EH (cell line): ENCODE measurements around the gene STXBP3.
A peak's percentile ranks its signal among the peaks of the same experiment; 100 is the strongest.
"Not testable (repeated sequence)": the region's sequence is repeated elsewhere in the genome, so short reads cannot be mapped to it uniquely, and the experiment has no call there.

Experiments used
- DNase-seq: peaks from one replicate; pipeline ENCODE4 v3.0.0-alpha.2; 2015; ENCODE audit warnings: low read depth

The STXBP3 gene

DNA sequence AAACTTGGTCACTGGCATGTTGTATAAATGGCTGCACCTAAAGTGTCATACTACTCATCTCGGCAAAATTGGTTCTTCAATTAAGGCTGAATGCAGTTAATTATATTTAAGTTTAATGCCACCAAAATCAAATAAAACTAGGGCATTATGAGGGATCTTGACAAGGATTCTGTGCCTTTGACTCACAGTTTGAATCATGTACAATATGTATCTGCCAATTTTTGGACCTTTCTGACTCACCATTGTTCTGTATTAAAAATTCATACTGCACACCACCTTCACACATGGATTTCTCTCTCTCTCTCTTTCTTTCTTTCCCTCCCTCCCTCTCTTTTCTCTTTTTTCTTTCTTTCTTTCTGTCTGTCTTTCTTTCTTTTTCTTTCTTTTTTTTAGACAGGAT, 14.1 kb upstream of the STXBP3 start:
- DNase-seq, result no peak

DNA sequence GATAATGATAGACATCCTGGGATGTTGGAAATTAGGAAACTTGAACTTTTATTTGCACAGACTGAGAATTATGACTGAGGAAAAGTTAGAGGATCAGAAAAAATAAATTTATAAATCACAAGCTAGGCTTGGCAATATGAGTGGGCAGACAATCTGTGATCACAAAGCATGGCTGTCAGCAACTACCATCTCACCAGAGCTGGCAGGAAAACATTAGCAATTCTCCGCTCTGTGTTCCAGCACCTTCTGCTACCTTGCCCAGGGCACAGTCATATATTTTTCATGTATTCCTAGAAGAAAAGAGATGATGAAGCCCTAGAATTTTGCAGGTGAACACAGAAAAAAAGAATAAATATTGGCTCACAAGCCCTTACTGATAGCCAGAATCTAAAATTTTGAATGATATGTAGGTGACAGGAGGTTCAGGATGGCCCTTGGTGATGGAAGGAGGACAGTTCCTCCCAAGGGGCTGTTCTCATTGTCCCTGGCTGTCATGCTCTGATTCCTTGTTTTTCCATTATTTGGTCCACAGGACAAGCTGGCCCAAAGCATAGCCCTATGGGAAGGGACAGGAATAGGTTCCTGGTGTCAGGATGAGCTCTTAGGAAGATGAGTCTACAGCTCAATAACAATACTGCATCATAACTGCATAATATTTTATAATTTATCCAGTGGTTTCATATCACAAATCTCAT, 12.2 kb upstream of the STXBP3 start:
- no peak for DNase-seq

DNA sequence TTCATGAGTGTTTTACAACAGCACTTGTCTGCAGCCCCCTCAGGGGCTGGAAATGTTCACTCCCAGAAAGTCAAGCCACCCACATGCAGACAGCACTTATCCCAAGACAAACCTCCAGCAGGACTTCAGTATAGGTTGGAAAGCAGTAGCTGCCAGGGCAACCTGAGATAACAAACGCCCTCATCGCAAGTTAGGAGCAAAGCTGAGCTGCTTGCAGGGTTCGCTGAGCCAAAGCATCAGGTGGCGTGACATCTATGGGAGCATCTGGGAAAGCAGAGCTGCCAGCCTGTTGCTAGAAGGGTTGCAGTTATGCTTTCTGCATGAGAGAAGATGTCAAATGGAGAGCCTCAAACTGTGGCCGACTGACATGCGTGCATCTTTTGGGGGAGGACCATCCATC, 4.2 kb upstream of the STXBP3 start:
- no peak for DNase-seq

DNA sequence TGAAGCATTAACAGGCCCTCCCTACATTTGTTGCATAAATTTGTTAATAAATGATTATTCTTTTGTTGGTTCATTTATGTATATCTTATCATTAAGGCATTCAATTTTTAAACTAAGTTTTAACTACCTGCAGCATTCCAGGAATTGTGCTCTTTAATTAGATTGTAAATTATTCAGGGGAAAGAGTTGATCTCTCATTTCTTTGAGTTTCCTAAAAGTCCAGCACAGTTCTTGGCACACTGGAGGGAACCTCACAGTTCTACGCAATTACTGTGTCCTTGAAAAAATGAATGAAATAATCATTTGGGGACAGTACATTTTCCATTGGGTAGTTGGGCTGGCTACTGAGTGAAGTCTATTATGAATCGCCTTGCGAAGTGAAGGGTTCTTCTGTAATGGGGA, 493 bp upstream of the STXBP3 start:
- no peak for DNase-seq

DNA sequence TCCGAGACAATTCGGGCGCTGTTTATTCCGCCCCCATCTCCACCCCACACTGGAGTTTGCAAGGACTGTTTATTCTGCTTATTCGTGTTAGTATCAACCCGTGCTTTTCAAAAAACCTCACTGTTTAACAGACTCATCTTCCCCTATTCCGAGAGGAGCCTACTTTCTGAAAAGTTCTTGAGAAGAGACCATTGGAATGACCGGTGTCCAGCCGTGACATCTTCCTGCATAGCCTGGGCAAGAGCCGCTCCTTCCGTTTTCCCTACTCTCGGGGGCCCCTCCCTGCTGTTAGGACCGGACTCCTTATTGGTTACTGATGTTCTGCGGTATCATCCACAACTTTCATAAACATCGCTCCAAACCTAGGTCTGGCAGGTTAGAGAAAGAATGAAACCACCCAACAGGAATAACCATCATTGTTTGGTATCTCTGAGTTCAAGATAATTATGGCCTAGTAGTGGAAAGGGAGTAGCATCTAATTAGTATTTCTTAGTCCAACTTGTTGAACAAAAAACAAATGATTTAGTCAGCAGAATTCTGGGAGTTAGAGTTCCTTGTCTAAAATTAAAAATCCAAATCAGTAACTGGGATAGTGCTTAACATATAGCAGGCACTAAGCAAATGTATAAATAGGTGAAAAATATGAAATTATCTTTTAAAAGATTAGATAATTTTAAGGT, 837 bp downstream of the STXBP3 start:
- DNase-seq, result peak; percentile 90

DNA sequence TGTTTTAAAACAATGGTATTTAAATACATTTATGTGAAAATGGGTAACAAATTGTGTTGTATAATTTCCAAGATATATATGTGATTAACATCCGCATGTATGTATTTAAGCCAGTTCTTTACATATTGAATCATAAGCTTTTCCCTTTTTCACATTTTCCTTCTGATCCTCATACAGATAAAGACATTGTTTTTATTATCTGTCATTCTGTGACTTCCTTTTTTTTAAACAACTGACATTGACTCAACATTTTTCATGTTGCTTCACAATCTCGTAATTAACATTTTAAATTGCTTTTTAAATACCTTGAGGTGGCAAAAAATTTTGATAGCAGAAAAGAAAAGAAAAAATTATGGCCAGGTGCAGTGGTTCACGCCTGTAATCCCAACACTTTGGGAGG, 1.4 kb downstream of the STXBP3 start:
- no peak for DNase-seq

DNA sequence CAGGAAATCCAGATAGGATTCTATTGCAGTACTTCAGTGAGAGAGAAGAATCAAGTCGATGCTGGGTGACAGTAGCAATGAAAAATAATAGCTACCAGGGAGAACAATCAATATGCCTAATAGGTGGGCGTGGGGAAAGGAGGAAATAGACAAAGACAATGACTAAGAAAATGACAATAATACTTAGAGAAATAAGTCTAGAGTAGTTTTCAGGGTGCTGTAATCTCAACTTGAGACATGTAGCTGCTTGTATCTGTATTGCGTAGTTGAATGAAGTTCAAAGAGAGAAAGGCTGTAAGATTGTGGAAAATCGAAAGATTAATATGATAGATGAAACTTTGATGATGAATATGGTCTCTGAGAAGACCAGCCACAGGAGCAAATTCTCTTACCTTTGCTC, 2.6 kb downstream of the STXBP3 start:
- no peak for DNase-seq

DNA sequence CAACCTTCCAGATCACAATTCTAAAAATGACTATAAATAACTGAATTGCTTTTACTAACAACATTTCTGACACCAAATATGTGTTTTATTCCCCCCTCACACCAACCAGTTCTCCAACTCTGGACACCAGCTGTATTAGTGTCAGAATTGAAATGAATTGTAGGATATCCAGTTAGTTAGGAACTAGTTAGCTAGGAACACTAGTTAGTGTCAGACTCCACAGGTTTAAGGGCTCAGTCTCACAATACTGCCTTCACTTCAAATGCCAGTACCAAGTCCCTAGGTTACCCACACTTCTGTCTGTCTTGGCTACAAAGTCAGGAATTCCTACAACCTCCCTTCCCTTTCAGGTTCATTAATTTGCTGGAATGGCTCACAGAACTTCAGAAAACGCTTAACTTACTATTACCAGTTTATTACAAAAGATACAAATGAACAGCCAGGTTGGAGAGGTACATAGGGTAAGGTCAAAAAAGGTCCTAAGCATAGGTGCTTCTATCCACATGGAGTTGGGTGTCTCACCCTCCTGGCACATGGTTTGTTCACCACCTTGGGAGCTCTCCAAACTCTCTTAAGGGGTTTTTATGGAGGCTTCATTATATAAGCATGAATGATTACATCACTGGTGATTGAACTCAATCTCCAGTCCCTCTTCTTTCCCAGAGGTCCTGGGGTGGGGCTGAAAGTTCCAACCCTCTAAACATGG, 4.2 kb downstream of the STXBP3 start:
- DNase-seq, result peak; percentile 10

DNA sequence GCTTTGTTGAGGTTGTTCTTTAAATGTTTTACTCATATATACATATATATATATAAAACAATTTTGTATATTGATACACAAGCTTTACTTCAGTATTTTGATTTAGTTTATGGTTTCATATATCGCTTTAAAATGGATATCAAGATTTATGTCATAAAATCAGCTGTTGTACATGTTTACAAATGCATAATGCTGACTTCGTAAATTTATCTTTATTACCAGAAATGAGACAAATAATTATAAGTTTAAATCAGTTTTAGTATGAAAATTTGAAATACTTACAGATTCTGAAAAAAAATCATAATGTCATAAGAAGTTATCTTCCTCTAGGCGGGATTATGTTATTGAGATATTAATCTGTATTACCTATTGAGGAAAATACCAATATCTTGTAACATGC, 6.9 kb downstream of the STXBP3 start:
- DNase-seq, result no peak

DNA sequence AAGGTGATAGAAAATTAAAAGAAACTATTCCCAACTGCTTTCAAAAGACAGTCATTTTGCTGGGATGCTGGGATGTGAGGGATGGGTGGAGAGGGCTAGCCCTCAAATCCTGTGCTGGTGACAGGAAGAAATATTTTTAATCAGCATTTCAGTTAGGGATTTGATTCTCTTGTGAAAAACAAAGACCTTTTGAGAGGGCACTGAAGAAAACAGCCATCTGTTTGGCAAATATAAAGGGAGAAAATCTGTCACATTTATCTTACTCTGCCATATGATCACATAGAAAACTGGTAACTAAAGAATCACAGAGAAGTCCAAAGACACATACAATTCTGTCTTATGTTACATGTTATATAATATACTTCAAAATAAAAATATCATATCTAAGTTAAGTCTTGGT, 12.3 kb downstream of the STXBP3 start:
- DNase-seq, result no peak

DNA sequence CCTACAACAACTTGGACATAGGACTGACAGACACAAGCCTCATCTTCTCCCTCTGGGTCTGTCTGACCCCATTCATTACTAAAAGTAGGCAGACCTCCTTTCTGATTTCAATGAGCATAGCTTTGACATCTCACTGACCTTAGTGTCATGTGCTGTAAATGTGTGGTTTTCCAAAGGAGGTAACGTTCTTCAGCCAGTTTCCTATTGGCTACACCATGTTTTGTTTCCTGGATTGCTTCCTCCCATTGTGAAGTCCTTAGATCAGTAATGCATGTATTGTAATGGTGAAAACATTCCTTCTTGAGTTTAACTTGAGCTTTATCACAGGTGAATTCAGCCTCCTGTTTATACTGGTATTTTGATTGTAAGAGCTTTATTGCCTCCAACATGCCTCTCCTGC, 20.6 kb downstream of the STXBP3 start:
- no peak for DNase-seq

DNA sequence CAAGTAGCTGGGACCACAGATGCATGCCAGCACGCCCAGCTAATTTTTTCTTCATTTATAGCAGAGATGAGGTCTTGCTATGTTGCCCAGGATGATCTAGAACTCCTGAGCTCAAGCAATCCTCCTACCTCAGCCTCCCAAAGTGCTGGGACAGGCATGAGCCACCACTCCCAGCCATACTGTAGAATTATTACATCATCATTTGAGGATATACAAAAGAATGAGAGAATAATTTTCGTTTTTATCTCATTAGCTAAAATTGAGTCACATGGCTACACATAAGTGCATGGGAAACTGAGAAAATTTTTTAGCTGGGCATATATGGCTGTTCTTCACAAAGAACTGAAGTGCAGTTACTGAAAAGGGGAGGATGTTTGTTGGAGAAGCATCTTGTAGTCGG, 21.2 kb downstream of the STXBP3 start:
- DNase-seq, result no peak

DNA sequence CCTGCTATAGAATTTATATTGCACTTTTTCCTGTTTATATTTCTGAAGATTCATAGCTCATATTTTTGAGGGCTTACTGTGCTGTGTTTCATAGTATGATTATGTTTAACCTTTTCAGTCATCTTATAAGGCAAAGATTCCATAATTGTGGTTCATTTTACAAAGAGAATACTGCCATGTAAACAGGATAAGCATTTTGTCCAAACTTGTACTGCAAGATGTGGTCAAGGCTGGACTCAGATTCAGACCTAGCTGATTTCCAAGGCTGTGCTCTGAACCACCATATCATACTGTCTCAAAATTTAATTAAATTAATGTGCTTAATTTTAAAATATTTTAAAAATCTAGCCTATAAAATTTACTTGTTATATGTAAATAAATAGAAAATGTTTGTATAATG, 31.4 kb downstream of the STXBP3 start:
- DNase-seq, result no peak

DNA sequence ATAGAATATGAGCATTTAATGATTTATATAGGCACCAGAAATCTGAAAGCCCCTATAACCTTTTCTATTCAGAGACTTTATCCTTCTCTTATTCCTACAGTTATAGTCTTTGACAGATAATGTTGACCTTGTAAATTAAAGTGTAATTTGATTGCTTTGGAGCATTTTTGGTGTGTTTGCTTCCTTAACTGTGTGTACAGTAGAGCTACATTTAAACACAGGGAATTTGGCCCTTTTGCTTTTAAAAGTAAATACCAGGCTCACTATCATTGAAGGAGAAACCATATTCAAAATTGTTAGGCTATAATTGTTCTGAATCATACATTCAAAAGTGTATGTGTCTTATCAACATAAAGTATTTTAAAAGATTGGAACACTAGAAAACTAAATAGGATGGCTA, 33.0 kb downstream of the STXBP3 start:
- no peak for DNase-seq

DNA sequence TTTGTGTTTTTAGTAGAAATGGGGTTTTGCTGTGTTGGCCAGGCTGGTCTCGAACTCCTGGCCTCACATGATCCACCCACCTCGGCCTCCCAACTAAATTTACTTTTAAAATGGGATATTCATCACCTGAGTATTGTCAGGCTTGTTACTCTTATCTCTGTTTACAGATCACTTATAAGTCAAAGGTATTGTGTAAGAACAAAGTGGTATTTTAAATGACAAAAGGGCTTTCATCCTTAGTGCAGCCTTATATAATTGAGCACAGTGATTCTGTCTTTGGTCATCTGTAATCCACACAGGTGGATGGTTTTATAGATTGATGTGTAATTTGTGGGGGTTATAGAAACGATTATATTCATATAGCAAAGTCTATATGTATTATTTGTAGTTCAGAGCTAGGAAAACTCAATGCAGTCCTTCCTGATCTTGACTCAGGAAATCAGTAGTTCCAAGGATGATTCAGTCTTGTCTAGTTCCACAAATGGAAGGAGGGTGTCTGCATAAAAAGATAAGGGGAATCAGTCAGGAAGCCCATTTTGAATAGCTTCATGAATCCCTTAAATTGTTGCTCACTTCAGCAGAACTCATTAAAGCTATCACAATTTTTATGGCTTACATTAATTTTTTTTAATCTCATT, 34.6 kb downstream of the STXBP3 start:
- no peak for DNase-seq

DNA sequence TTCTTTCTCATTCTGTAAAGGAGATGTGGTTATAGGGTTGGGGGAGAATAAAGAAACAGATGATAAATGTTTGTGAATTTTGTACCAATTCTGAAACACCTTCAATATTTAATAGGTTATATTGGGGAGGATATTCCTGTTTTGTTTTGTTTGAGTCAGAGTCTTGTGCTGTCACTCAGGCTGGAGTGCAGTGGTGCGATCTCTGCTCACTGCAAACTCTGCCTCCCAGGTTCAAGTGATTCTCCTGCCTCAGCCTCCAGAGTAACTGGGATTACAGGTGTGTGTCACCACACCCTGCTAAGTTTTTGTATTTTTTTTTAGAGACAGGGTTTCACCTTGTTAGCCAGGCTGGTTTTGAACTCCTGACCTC, 35.1 kb downstream of the STXBP3 start:
- not testable (repeated sequence) for DNase-seq

DNA sequence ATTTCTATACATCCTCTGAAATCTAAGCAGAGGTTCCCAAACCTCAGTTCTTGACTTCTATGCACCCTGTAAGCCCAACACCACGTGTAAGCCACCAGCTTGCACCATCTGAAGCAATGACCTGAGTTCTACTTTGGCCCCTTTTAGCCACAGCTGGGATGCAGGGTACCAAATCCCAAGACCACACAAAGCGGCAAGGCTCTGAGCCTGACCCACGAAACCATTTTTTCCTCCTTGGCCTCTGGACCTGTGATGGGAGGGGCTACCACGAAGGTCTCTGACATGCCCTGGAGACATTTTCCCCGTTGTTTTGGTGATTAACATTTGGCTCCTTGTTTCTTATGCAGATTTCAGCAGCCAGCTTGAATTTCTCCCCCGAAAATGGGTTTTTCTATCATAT, 38.8 kb downstream of the STXBP3 start:
- no peak for DNase-seq

DNA sequence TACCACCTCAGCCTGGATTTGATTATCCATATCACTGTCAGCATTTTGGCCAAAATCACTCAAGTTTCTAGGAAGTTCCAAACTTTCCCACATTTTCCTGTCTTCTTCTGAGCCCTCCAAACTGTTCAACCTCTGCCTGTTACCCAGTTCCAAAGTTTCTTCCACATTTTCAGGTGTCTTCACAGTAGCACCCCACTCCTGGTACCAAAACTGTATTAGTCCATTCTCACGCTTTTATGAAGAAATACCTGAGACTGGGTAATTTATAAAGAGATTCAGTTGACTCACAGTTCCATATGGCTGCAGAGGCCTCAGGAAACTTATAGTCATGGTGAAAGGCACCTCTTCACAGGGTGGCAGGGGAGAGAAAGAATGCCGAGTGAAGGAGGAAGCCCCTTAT, 39.4 kb downstream of the STXBP3 start:
- DNase-seq, result no peak

DNA sequence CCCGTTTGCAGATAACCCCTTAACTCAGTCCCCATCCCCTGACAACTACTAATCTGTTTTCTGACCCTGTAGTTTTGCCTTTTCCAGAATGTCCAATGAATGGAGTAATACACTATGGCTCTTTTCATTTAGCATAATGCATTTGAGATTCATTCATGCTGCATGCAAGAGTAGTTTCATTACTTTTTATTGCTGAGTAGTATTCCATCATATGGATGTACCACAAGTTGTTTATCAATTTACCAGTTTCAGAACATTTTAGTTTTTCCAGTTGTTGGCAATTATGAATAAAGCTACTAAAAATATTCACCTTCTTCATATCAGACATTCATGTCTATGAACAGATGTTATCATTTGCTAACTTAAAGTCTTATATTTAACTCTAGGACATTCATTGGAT, 45.3 kb downstream of the STXBP3 start:
- DNase-seq, result no peak

DNA sequence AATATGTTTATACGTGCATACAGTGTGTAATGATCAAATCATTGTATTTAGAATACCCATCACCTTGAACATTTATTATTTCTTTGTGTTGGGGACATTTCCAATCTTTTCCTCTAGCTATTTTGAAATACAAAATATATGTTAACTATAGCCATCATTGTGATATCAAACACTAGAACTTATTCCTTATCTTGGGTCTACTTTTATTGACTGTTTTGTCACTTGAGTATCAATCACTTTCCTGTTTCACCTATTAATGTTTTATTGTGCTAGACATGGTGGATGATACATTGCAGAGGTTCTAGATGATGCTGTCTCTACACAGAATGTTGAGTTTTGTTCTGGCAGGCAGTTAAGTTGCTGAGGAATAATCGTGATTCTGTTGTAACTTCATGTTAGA, 45.9 kb downstream of the STXBP3 start:
- DNase-seq, result no peak

DNA sequence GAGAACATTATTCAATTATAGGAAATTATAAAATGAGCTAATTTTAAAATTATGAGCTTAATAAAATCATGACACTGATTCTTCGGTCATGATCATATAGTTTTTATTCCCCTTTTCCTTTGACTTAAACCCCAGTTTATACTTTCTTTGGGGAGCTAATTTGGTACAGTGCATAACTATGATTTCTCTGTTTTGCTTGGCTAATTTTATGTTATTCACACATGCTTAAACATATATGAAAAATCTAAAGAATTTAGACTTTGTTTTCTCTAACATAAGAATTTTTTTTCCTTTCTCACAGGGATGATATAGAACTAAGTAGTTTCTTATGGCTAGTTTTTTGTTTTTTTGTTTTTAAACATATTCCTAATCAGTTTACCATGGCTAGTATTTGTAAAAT, 52.5 kb downstream of the STXBP3 start:
- peak; percentile 25 for DNase-seq

DNA sequence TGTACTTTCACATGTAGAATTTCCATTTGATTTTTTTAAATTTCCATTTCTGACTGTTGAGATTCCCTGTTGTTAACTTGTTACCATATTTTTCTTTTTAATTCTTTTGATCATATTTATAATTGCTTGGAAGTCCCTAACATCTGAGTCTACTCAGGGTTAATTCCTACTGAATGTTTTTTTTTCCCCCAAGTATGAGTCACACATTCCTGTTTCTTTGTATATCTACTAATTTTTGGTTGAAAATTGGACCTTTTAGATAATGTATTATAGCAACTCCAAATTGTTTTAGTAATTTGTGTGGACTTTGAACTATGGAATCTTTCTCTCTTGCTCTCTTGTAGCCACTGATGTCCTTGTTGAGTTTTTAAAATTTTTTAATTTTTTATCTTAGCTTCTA, 54.6 kb downstream of the STXBP3 start:
- DNase-seq, result peak; percentile 50

DNA sequence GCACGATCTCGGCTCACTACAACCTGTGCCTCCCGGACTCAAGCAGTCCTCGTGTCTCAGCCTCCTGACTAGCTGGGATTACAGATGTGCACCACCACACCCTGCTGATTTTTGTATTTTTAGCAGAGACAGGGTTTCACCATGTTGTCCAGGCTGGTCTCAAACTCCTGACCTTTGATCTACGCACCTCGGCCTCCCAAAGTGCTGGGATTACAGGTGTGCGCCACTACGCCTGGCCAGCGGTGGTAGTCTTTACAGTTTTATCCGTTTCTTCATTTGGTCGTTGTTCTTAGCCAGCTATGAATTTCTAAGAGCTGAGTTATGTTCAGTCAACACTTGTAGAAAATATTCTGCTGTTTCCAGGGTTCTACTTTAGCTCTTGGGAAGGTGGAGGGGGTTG, 57.1 kb downstream of the STXBP3 start:
- DNase-seq, result no peak
